GM03348 (cell line): ENCODE data around the gene RRP8.

ENCODE experiments used
- DNase-seq: peaks from one replicate; pipeline ENCODE4 v3.0.0; 2012; ENCODE audit warnings: low spot score

RRP8 gene

GRCh38 chr11:6632116-6633073, 29.0 kb upstream of the RRP8 start:
- DNase-seq = no peak

GRCh38 chr11:6631361-6631890, 28.0 kb upstream of the RRP8 start:
- no peak for DNase-seq

GRCh38 chr11:6630632-6631291, 27.3 kb upstream of the RRP8 start:
- no peak for DNase-seq

GRCh38 chr11:6629892-6630631, 26.6 kb upstream of the RRP8 start:
- no peak for DNase-seq

GRCh38 chr11:6629573-6629891, 26.1 kb upstream of the RRP8 start:
- no peak for DNase-seq

- DNase-seq = no peak
Measured at GRCh38 chr11:6628526-6628925, 25.1 kb upstream of the RRP8 start.

GRCh38 chr11:6627762-6628241, 24.4 kb upstream of the RRP8 start:
- no peak for DNase-seq

GRCh38 chr11:6626971-6627761, 23.8 kb upstream of the RRP8 start:
- DNase-seq = no peak

GRCh38 chr11:6625832-6626420, 22.5 kb upstream of the RRP8 start:
- no peak for DNase-seq

GRCh38 chr11:6625156-6625831, 21.9 kb upstream of the RRP8 start:
- no peak for DNase-seq

- DNase-seq = no peak
Measured at GRCh38 chr11:6623391-6624363, 20.3 kb upstream of the RRP8 start.

GRCh38 chr11:6622261-6623171, 19.1 kb upstream of the RRP8 start:
- DNase-seq = no peak

- no peak for DNase-seq
Measured at GRCh38 chr11:6621711-6622211, 18.3 kb upstream of the RRP8 start.

- no peak for DNase-seq
Measured at GRCh38 chr11:6620636-6621035, 17.2 kb upstream of the RRP8 start.

- DNase-seq = peak; percentile 97
Measured at GRCh38 chr11:6619004-6619745, 15.8 kb upstream of the RRP8 start, which contains the start of gene TPP1. TSS of gene TPP1 (minus strand) at chr11:6619422. CDS start at chr11:6619400, 22 bp downstream.

GRCh38 chr11:6618117-6619003, 14.9 kb upstream of the RRP8 start:
- DNase-seq = peak; percentile 80
